ENCODE data around the gene CCNK. TPM values are rescaled to one million over a fixed set of nuclear protein-coding genes. Genes with fewer than 3 reads are reported as not detected.

The CCNK gene
- total and polyA plus RNA-seq, 8 donors: 43.2 to 52.5 (median 45.9) TPM

- Histone ChIP-seq H3K27ac (peak overlapping the region in 1 of 2 donors; percentile 40), H3K27me3 (no peaks in the 10 kb centered on the region), H3K36me3 (no peaks in the 10 kb centered on the region), H3K4me1 (peaks cover 4 to 34% of the 10 kb centered on the region in 2 donors), H3K9me3 (no peaks in the 10 kb centered on the region), H3K4me3 (no peak overlapping the region)
- intact Hi-C loops (cut with DNase I): loop anchor here (5.0 to 10.0 kb wide), 2 partner anchors 100 to 107 kb away; no protein-coding TSS in a partner anchor
- TF ChIP-seq CTCF (IDR thresholded peaks at IDR 0.05): no peak
- peak in 1 of 4 donors; percentile 62 for DNase-seq
- ATAC-seq: peak; percentile 81
Observed at GRCh38 chr14:99524804-99525698, 43.8 kb downstream of the CCNK start.

GRCh38 chr14:99525699-99526080, 44.5 kb downstream of the CCNK start:
- intact Hi-C loops (cut with DNase I): loop anchor here (5.0 to 10.0 kb wide), 2 partner anchors 99 to 107 kb away; no protein-coding TSS in a partner anchor
- H3K27ac ChIP-seq: peak overlapping the region in 1 of 2 donors; percentile 40
- H3K9me3 ChIP-seq: no peaks in the 10 kb centered on the region
- TF ChIP-seq CTCF (IDR thresholded peaks at IDR 0.05): no peak
- no peak for ATAC-seq
- peaks cover 4 to 34% of the 10 kb centered on the region in 2 donors for H3K4me1 ChIP-seq
- peak in 1 of 4 donors; percentile 60 for DNase-seq
- no peaks in the 10 kb centered on the region for H3K36me3 ChIP-seq
- H3K27me3 ChIP-seq: no peaks in the 10 kb centered on the region
- H3K4me3 ChIP-seq: no peak overlapping the region

GRCh38 chr14:99527026-99527425, 45.8 kb downstream of the CCNK start:
- no peak overlapping the region for H3K4me3 ChIP-seq
- no peaks in the 10 kb centered on the region for H3K36me3 ChIP-seq
- H3K27ac ChIP-seq: no peak overlapping the region
- peaks cover 4 to 34% of the 10 kb centered on the region in 2 donors for H3K4me1 ChIP-seq
- TF ChIP-seq CTCF (IDR thresholded peaks at IDR 0.05): no peak
- H3K27me3 ChIP-seq: no peaks in the 10 kb centered on the region
- ATAC-seq (no peak), DNase-seq (no peak)
- intact Hi-C loops (cut with DNase I): loop anchor here (5.0 to 10.0 kb wide), 2 partner anchors 98 to 105 kb away; no protein-coding TSS in a partner anchor
- no peaks in the 10 kb centered on the region for H3K9me3 ChIP-seq

GRCh38 chr14:99527427-99528076, 46.3 kb downstream of the CCNK start:
- H3K9me3 ChIP-seq: no peaks in the 10 kb centered on the region
- H3K4me1 ChIP-seq: peaks cover 4 to 32% of the 10 kb centered on the region in 2 donors
- DNase-seq (peak in 1 of 4 donors; percentile 69), ATAC-seq (no peak)
- no peaks in the 10 kb centered on the region for H3K36me3 ChIP-seq
- no peak overlapping the region for H3K27ac ChIP-seq
- intact Hi-C loops (cut with DNase I): loop anchor here (5.0 to 10.0 kb wide), 2 partner anchors 97 to 105 kb away; no protein-coding TSS in a partner anchor
- no peak for TF ChIP-seq CTCF (IDR thresholded peaks at IDR 0.05)
- H3K27me3 ChIP-seq: no peaks in the 10 kb centered on the region
- H3K4me3 ChIP-seq: no peak overlapping the region

- Histone ChIP-seq H3K27ac (no peak overlapping the region), H3K36me3 (no peaks in the 10 kb centered on the region), H3K9me3 (no peaks in the 10 kb centered on the region), H3K27me3 (no peaks in the 10 kb centered on the region), H3K4me3 (no peak overlapping the region), H3K4me1 (peaks cover under 1 to 10% of the 10 kb centered on the region in 2 donors)
- intact Hi-C loops (cut with DNase I): loop anchor here (5.0 to 10.0 kb wide), 2 partner anchors 95 to 102 kb away; no protein-coding TSS in a partner anchor
- DNase-seq (no peak), ATAC-seq (no peak)
- TF ChIP-seq CTCF (IDR thresholded peaks at IDR 0.05): no peak
Observed at GRCh38 chr14:99529899-99530298, 48.7 kb downstream of the CCNK start.
